HG02970 (cell line): Measurements from ENCODE around the gene KCTD5.
A peak's percentile ranks its signal among the peaks of the same experiment; 100 is the strongest.

Experiments used
- ATAC-seq: cut with Tn5 transposase; IDR thresholded peaks from one replicate; pipeline ENCODE4 v1.9.1; 2021; ENCODE audit warnings: mild to moderate bottlenecking, moderate library complexity, moderate number of reproducible peaks; ENCODE audit not compliant: unreplicated experiment, low FRiP score

Gene KCTD5

DNA sequence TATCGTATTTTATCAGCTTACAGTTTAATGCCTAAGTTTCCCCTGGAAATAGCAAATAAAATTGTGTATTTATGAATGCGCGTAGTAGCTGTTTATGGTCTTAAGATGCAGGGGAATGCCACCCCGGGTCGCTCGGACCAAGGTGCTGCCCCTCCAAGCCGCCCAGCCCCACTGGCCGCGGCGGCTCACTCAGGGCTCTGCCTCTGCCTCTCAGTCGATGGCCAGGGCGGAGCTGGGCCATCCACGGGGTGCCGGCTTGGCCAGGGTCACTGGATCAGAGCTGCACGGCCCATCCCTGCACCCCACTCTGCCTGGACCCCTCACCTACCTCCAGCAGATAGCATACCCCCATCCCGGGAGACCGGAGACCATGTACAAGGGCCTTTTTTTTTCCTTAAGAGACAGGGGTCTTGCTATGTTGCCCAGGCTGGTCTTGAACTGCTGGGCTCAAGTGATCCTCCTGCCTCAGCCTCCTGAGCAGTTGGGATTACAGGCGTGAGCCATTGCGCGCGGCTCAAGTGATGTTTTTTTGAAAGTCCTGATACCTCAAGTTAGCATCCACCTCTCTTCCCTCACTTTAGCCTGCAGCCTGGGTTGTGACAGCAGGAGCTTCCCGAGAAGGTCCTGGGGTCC, 26.7 kb downstream of the KCTD5 start:
- ATAC-seq = no peak

- ATAC-seq = no peak
These were observed 27.3 kb downstream of the KCTD5 start for GRCh38 chr16:2709588-2709984.

DNA sequence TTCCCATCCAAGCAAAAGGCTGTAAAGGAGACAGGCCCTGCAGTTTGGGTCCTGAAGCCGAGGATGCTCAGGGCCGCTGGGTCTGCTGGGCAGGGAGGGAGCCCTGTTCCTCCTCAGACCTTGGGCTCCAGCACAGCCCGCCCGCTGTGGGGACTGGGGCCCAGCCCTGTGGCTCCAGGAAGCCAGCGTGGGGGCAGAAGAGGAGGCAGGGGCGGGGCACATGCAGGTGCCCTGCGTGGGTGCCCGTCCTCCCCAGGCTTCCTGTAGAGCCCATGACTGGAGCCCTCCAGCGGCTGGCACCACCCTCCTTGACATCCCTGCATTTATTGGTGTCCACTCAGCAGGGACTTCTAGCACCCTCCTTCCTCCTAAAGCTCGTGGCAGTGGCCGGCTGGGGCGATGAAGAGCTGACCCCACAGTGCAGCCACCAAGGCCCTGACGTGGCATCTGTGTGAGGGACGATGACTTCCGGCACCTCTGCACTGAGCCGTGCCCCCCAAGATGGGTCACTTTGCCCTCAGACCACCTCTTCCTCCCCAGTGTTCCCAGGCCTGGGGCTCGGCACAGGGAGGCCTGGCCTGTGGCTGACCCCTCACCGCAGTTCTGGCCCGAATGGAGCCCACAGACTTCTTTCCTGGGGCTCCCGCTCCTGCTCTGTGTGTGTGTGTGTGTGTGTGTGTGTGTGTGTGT, 27.8 kb downstream of the KCTD5 start:
- no peak for ATAC-seq

GRCh38 chr16:2710711-2711231, 28.4 kb downstream of the KCTD5 start:
- no peak for ATAC-seq

DNA sequence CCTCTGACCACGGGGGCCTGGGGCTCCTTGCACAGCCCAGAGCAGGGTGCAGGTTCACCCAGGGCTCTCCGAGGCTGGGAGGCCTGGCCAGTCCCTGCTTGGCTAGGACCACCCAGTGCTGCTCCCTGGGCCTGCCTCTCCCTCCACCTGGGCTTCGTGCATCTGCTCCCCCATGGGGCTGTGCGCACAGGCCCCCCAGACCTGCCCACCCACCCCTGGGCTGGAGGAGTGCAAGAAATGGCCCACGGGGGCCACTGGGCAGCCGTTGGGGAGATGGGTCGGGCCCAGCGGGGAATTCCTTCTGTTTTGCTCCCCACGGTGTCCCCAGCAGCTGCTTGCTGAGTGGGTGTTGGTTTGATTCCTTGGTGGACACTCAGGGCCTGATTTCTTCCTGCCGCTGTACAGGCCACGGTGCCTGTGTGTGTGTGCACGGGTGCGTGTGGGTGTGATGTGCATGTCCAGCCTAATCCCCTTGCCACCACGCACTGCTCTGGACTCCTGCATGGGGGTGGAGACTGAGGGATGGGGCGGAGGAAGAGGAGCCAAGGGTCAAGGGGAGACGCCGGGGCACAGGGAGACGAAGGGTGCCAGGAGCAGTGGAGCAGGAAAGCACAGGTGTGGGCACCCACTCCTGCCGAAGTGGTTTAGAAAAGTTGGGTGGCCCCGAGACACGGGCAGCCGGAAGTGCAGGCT, 29.2 kb downstream of the KCTD5 start:
- ATAC-seq = no peak

DNA sequence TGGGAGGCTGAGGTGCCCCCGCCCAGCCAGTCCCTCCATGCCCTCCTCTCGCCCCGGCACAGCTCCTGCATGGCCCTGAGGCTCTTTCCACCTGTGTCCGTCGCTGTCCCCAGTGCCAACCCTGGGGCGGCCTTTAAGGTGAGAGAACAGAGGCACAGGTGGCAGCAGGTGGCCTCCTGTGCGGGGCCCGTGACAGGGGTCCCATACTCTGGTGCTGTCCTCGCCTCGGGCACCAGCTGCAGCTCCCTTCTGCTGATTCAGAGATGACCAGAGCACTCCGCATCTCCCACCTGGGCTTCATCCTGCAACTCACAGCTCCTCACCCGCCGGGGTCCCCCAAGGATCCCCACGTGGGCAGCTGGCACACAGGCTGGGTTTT, 29.7 kb downstream of the KCTD5 start:
- ATAC-seq = no peak

- no peak for ATAC-seq
These were observed 30.2 kb downstream of the KCTD5 start for GRCh38 chr16:2712546-2712945.

- ATAC-seq = no peak
These were observed 31.2 kb downstream of the KCTD5 start for GRCh38 chr16:2713523-2713922.

GRCh38 chr16:2713985-2714774, 31.9 kb downstream of the KCTD5 start:
- no peak for ATAC-seq

GRCh38 chr16:2715064-2715463, 32.7 kb downstream of the KCTD5 start:
- no peak for ATAC-seq

DNA sequence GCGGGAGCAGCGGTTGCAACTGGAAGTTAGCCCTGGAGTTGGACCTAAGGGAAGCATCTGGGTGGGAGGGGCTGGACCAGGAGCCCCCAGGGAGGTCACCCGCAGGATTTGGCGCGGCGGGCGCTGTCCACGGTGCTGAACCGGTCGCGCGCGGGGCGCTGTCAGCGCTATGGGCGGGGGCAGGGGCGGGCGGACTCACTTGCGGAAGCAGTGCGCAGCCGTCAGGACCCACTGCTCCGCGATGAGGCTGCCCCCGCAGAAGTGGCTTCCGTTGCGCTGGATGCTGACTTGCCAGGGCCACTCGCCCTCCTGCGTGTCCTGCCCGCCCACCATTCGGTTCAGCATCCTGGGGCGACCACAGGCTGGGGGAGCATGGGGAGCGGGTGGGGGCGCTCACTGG, 33.2 kb downstream of the KCTD5 start:
- ATAC-seq = no peak

GRCh38 chr16:2715966-2716885, 33.9 kb downstream of the KCTD5 start:
- ATAC-seq = no peak

GRCh38 chr16:2716948-2717347, 34.6 kb downstream of the KCTD5 start:
- ATAC-seq = no peak

- ATAC-seq = no peak
These were observed 35.3 kb downstream of the KCTD5 start for GRCh38 chr16:2717383-2718263.

GRCh38 chr16:2719328-2720063, 37.2 kb downstream of the KCTD5 start:
- ATAC-seq = no peak

GRCh38 chr16:2720064-2720457, 37.7 kb downstream of the KCTD5 start, which contains the start of gene PRSS27:
Gene PRSS27 (minus strand): TSS chr16:2720224. CDS start chr16:2720160, 64 bp downstream.
- ATAC-seq = no peak

- ATAC-seq = peak; percentile 81
These were observed 38.7 kb downstream of the KCTD5 start for GRCh38 chr16:2720719-2721633.
